ENCODE results near the gene GPX4.

Gene GPX4

DNA sequence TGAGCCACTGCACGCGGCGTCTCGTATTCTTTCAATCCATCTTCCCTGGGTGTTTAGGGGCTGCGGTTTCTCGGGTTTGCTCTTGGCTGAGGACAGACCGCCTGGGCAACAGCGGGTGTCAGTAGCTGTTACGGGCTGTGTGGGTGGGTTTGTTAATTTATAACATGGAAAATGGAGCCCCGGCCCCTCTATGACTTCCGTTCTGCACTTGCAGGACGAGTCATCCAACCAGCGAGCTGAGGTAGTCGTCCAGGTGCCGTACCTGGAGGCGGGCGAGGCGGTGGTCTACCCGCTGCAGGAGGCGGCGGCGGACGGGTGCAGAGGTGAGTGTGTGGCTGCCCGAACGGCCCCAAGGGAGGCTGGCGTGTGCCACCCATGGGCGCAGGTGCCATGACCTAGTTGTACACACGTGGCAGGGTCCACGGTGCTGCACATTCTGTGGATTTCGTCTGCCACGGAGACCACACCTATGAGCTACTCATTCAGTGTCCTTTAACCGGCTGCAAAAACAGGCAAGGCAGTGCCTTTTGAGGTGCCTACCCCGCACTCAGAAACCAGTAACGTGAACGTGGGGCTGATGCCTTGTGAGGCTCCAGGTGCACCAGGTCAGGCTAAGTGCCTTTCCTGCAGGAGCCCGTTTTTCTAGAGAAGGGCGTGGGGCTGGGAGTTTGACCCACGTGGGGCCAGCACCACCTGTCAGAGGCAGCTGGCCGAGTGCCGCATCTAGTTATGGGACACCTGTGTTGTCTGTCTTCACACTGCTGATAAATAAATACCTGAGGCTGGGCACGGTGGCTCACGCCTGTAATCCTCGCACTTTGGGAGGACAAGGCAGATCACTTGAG, 19.5 kb upstream of the GPX4 start:
- DNase-seq = no peak

GRCh38 chr19:1085053-1085658, 18.6 kb upstream of the GPX4 start:
- no peak for DNase-seq

GRCh38 chr19:1085676-1086442, 17.9 kb upstream of the GPX4 start:
- no peak for DNase-seq

DNA sequence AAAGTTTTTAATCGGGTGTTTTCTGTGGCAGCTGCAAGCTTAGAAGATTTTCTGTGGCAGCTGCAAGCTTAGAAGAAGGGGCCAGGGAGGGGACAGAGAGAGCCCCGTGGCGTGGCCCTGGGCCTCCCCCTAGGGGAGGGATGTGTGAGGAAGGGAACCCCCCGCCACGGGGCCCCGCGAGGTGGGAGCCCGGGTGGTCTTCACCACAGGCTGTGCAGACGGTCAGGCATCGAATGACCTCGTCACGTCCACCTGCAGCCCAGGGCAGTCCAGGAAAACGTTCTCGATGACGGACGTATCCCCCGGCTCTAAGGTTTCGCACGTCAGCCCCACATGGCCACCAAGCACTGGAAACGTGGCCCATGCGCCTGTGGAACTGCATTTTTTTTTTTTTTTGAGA, 17.2 kb upstream of the GPX4 start:
- no peak for DNase-seq

GRCh38 chr19:1087813-1088415, 15.9 kb upstream of the GPX4 start:
- no peak for DNase-seq

GRCh38 chr19:1088416-1089010, 15.3 kb upstream of the GPX4 start:
- DNase-seq = no peak

DNA sequence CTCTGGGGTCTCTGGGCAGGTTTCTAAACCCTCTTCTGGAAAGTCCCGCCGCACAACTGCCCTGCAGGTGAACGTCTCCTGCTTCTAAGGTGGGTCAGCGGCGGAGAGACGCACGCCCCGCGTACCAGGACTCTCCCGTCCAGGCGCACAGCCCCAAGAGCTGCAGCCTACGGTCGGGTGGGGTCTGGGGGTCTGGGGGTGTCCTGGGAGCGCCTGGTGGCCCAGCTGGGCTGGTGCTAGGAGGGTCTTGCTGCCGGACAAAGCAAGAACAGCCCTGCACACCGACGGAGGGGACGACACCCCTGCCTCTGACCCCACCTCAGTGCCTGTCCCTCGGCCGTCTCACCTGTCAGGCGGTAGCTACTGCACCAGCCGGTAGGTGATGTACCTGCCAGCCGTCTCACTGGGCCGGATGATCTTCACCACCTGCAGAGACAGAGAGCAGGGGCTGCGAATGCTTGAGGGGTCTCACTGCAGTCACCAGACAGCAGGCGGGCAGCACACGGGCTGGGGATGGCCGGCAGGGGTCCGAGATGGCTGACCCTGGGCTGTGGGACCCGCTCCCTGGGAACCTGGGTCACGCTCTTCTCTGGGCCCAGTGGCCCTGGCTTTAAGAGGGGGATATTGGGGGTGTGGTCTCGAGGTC, 14.5 kb upstream of the GPX4 start:
- no peak for DNase-seq

GRCh38 chr19:1089891-1090290, 13.9 kb upstream of the GPX4 start:
- no peak for DNase-seq

DNA sequence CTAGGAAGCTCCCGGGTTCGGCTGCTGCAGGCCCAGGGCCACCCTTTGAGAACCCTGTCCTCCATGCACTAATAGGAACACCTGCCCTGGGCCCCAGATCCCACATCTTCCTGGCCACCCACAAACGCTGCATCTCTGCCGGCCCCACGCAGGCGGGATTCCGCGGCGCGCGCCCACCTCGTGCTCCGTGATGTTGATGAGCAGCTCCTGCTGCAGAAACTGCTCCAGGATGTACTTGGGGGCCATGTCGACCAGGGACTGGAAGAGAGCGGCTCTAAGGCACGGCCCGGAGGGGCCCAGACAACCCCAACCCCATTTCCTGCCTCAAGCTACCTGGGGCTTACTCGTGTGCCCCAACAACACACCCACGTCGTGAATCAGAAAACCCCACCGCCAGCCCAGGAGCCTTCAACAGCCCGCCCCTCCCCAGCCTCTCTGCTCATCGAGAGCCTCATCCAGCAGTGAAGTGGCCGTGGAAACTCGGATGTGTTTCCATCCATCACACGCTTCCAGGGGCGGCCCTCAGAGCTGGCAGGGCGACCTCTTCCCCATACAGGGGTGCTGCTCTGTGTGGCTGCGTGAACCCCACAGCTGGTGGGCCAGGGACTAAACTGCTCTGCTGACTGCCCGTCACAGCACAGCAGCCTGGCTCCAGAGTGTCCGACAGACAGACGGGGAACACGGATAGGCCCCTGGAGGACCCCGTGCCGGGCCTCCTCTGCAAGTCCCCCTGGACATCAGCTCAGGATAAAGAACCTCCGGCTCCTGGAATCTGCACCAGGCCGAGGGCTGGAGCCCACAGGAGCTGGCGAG, 12.9 kb upstream of the GPX4 start:
- DNase-seq = no peak

DNA sequence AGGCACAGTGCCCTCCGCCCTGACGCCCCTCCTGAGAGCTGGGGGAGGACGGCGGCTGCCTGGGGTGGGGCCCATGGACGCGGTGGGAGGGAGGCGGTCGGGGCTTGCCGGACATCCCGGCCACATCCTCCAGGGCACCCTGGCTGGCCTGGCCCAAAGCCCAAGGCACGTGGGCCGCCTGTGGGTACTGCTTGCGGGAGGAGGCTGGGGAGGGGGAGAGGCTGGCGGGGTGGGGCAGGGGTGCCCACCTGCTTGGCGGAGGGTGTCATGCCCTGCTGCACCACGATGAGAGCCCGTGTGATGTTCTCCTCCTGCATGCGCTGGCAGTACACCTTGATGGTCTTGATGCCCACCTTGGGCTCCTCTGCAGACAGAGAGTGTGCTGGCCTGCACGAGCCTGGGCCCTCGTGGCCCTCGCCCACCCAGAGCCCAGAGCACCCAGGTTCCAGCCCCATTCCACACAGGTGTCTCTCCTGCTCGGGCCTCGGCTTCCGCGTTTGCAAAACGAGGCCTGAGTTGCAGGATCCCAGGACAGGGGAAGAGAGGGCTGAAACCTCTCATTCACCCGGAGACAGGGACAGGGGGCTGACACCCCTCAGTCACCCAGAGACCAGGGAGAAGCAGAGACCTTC, 12.1 kb upstream of the GPX4 start:
- no peak for DNase-seq

DNA sequence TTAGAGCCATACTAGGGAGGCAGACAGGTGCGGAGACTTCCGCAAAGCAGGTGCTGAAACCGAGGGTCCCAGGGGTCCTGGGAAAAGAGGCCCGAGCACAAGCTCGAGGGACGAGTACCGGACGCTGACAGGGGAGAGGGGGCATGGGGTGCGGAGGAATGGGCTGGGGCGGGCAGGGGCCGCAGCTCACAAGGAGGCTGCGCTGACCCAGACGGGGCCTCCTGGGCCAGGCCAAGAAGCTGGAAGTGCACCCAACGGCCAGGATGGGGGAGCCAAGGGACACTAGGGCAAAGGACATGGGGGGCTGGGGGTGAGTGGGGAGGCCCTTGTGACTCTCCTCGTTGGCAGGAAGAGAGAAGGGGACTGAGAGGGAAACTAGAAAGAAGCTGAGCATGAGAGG, 10.5 kb upstream of the GPX4 start:
- no peak for DNase-seq

DNA sequence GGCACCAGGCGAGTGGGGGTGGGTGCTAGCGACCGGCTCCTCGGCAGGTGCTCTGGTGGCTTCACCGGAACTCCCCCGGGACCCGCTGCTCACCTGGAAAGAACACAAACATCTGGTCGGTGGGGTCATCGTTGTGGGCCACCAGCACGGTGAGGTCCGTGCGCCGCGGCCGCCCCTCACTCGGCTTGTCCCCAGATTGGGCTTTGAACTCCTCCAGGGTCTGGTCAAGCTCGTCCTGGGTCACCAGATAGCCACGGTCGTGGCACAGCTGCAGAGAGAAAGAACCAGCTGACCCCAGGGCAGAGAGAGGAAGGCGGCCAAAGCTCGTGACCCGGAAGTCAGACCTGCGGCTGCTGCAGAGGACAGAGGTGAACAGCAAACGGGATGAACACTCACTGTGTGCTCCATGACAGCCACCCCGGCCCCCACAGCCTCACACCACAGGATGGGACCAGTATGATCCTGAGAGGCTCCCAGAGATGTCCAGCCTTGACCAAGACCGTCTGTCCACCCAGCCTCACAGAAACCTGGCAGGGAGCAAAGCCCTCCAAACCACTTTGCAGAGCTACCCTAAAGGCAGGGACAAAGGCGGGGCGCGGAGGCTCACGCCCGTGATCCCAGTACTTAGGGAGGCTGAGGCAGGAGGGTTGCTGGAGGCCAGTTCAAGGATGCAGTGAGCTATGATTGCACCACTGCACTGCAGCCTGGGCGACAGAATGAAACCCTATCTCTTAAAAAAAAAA, 9.8 kb upstream of the GPX4 start:
- DNase-seq = no peak

DNA sequence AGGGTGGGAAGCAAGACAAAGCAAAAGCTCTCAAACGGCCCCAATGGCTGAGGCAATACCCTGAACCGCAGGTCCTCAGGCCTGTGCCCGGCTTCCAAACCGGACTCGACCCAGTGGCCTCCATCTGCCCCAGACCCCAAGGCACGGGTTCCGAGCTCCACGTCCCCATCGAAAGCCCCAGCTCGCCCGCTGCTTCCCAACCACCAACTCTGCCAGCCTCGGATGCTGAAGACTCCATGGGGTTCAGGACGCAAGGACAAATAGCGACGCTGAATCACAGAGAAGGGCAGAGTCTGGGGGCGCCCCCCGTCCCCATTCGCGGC, 9.2 kb upstream of the GPX4 start:
- no peak for DNase-seq

DNA sequence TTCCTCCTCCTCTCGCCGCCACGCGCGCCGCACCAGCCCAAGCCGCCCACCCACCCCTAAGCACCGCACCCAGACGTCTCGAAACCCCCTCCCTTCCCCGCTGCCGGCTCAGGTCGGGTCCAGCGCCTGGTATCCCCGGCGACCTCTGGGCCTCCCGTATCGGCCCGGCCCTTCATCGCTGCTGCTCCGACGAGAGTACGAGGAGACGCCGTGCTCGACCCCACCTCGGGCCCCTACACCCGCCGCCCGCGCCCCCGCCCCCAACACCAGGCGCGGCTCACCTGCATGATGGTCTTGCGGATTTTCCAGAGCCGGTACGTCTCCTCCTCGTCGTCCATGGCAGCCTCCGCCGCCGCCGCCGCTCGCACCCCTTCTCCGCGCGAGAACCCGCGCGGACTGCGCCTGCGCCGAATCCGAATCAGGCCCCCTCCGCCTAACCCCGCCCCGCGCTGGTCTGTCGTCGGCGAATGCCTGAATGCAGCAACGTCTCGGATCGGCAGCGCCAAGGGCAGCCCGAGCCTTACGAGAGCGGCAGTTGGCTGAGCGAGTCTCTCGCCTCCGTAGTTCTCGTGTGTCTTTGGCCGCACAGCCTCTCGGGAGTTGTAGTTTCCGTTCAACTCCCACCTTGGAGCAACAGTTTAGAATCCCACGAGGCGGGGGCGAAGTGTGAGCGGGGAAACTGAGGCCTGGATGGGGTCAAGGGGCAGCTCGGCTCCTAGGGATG, 8.7 kb upstream of the GPX4 start, which contains the start of gene POLR2E:
Gene POLR2E, minus strand, starts transcription at position 398 of the 724 bp plus-strand sequence. Its CDS starts 60 bp downstream, at position 338.
- DNase-seq = peak; percentile 70

GRCh38 chr19:1097810-1098176, 6.0 kb upstream of the GPX4 start:
- no peak for DNase-seq

DNA sequence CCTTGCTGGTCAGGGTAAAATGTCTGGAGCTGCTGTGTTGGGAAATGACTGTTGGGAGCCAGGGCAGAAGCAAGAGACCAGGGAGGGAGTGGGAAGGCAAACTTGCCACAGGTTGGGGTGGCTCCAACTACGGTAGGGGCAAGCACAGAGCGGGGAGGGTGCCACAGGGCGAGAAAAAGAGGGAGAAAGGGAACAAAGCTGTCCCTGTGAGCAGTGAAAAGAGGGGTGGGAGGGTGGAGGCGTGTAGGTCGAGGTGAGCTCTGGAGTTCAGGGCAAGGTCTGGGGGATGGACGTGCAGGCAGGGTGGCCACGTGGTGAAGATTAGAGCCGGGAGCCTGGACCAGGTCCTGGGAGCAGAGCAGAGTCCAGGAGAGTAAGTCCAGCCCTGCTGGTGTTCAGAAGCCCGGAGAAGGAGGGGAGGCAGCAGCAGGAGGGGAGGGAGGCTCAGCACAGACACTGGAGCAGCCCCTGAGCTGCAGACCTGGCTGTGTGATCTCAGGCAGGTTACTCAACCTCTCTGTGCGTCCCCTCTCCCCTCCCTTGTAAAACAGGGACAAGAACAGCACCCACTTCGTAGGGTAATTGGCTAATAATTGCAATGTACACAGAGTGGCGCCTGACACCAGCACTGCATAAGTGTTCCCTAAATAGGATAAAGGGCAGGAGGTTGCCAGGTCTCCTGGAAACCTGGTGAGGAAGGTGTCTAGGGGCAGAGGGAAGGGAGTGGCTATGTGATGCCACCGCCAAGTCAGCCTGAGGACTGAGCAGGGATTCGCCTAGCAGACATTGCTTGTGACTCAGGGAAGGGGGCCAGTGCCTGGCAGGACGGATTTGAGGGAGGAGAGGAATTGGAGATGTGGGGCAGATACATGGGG, 5.4 kb upstream of the GPX4 start:
- DNase-seq = no peak

- no peak for DNase-seq
These were observed 2.5 kb upstream of the GPX4 start for GRCh38 chr19:1101337-1101698.

GRCh38 chr19:1102407-1103131, 1.2 kb upstream of the GPX4 start:
- no peak for DNase-seq
